Heart right ventricle (tissue), 16 donors: ENCODE data around the gene SAPCD2. TPM values are rescaled to one million over a fixed set of nuclear protein-coding genes. Genes with fewer than 3 reads are reported as not detected.
A peak's percentile ranks its signal among the peaks of the same experiment; 100 is the strongest.

Experiments
- ATAC-seq, 8 donors: fragments of 200-7000 bp; cut with Tn5 transposase; one replicate each; pipeline ENCODE4 v1.9.1; 2020; ENCODE audit warnings: mild to moderate bottlenecking in 8 of 8, moderate library complexity in 8 of 8, moderate number of reproducible peaks in 1 of 8
- DNase-seq, 2 donors: peaks; one replicate each; pipeline ENCODE4 v3.0.0-alpha.2; 2020
- H3K27ac ChIP-seq, 10 donors: fragments of 200-600 bp; sonication (generic) in 2 of 10; one replicate each; pipeline versions ENCODE4 v1.5.0 to v1.8.0; 2020 to 2022; ENCODE audit warnings: mild to moderate bottlenecking in 3 of 10
- H3K27me3 ChIP-seq, 7 donors: fragments of 200-600 bp; one replicate each; pipeline ENCODE4 v1.8.0; 2021 to 2022; ENCODE audit warnings: mild to moderate bottlenecking in 2 of 7
- H3K36me3 ChIP-seq, 9 donors: fragments of 200-600 bp; sonication (generic) in 1 of 9; one replicate each; pipeline versions ENCODE4 v1.5.0 to v1.8.0; 2020 to 2022; ENCODE audit warnings: mild to moderate bottlenecking in 2 of 9
- H3K4me1 ChIP-seq, 9 donors: fragments of 200-600 bp; sonication (generic) in 1 of 9; one replicate each; pipeline versions ENCODE4 v1.5.0 to v1.8.0; 2020 to 2022; ENCODE audit warnings: mild to moderate bottlenecking in 4 of 9
- H3K4me3 ChIP-seq, 10 donors: fragments of 200-600 bp; sonication (generic) in 2 of 10; one replicate each; pipeline versions ENCODE4 v1.5.0 to v1.8.0; 2020 to 2022; ENCODE audit warnings: mild to moderate bottlenecking in 7 of 10, moderate library complexity in 2 of 10
- H3K9me3 ChIP-seq, 11 donors: fragments of 200-600 bp in 10 of 11; sonication (generic) in 2 of 11; one replicate each; pipeline versions ENCODE4 v1.5.0 to v1.8.0; 2013 to 2022; ENCODE audit warnings: mild to moderate bottlenecking in 2 of 11, control low read depth in 1 of 11, moderate library complexity in 1 of 11
- WGBS, 2 donors: extraction: QIAGEN DNeasy Blood & Tissue Kit; methylation state at CpG; one replicate each; pipeline ENCODE4 v1.1.7; 2013; ENCODE audit warnings: inconsistent platforms in 1 of 2; 5-methylcytosine and 5-hydroxymethylcytosine counted together
- intact Hi-C, 10 donors: fragments of 100-400 bp; cut with DNase I; formaldehyde crosslinking; loops; one replicate each; pipeline versions ENCODE4 v1.11.1 to v1.14.2; 2022
- polyA plus RNA-seq, 2 donors: library from polyadenylated mRNA; stranded (reverse); fragments of 200-250 nt; gene quantifications; one replicate each; pipeline ENCODE4 v1.2.3, GENCODE V29; 2013
- total RNA-seq, 10 donors: library from RNA; stranded (reverse); fragmentation: NEBNext Ultra II Directional in 3 of 10; extraction: Animal tissue kit (Norgen Biotek cat#: 25700) in 3 of 10; gene quantifications; one replicate each; pipeline versions ENCODE4 v1.2.1 to v1.2.4, GENCODE V29; 2021 to 2023
- TF ChIP-seq, protein P1 (sequence below), 9 donors: fragments of 200-600 bp; sonication (generic) in 2 of 9; IDR thresholded peaks; one replicate each; pipeline versions ENCODE4 v1.5.0 to v1.8.0; 2021 to 2022; ENCODE audit warnings: antibody characterized with exemption in 9 of 9, mild to moderate bottlenecking in 5 of 9, moderate library complexity in 1 of 9
- donor health status: Arrhythmogenic right ventricular cardiomyopathy.
- donor health status: ischemic (EF 13 %, LVEDD 7.1; RV severe dilation, severe dysfunction).
- donor health status: healthy with polysubstance abuse.
- donor health status: DM: no; HTN: yes; CAD: no.
- donor health status: DM: no; HTN: no; CAD: no.
- donor health status: ischemic (EF 25% LVEDD 6.9; RV normal size, moderate dysfunction).
- donor health status: ischemic (EF 25% LVEDD 5.7; RV mildly dilated, moderate dysfunction).
- donor health status: healthy.
- donor health status: DM: yes; HTN: yes; CAD: no.
- donor health status: Ischemic cardiomyopathy.
- donor health status: ischemic (EF 35%, LVEDD 5.7; RV mildly dilated, moderate dysfunction).
- donor health status: nonischemic (EF 11% LVEDD 7.7; RV severe dilation, severe dysfunction).
- donor health status: DM: yes; HTN: yes; CAD: no.
- donor health status: PGD.
- donor health status: ischemic (EF 29% LVEDD 5.4; RV normal size, mild dysfunction).
- donor health status: nonischemic (EF 23%, LVEDD 6.1; RV moderate dilation, normal function).

SAPCD2 gene
- total and polyA plus RNA-seq, 12 donors: 0.06 to 1.1 (median 0.13) TPM; not detected in 1

DNA sequence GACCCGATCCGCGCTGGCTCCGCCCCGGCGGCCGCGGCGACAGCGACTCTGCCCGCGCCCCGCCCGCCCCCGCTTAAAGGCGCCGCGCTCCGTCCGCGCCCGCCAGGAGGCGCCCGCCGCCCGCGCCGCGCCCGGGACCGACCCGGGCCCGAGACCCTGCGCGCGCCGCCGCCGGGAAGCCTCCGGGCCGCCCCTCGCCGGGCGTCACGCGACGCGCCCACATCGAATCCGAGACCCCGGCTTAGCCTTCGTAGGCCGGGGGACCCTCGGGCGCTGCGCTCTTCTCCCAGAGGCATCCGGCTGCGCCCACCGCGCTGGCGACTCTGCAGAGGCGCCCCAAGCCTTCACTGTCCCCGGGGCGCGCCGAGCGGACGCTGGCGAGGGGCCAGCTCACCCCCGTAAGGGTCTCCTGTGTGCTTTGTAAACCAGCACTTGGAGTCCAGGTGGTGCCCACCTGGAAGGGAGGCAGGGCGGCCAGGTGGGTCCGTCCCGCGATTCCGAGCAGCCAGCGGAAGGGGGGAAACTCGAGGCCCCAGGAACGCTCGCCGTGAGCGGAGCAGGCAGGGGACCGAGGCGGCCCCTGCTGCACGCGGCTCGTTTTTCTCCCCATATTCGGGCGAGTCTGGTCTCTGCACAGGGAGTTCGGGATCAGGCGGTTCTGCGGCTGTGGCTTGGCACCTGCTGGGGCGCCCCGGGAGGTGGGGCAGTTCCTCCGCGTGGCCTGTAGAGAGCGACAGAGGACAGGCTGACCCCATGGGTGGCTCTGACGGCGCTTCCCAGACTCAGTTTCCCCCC is 41.9 kb downstream of the SAPCD2 start:
- peak; percentile 54 to 77 for DNase-seq
- no peaks in the 10 kb centered on the region for H3K9me3 ChIP-seq
- 1% methylated on average over 65 to 94 of the region's 98 CpGs for WGBS, 2 donors
- peak; percentile 16 to 59 (median 40) for ATAC-seq
- peak overlapping the region; percentile 44 to 88 (median 68) for H3K4me3 ChIP-seq
- H3K27ac ChIP-seq: peak overlapping the region in 9 of 10 donors; percentile 48 to 83 (median 55)
- TF ChIP-seq, protein P1, sequence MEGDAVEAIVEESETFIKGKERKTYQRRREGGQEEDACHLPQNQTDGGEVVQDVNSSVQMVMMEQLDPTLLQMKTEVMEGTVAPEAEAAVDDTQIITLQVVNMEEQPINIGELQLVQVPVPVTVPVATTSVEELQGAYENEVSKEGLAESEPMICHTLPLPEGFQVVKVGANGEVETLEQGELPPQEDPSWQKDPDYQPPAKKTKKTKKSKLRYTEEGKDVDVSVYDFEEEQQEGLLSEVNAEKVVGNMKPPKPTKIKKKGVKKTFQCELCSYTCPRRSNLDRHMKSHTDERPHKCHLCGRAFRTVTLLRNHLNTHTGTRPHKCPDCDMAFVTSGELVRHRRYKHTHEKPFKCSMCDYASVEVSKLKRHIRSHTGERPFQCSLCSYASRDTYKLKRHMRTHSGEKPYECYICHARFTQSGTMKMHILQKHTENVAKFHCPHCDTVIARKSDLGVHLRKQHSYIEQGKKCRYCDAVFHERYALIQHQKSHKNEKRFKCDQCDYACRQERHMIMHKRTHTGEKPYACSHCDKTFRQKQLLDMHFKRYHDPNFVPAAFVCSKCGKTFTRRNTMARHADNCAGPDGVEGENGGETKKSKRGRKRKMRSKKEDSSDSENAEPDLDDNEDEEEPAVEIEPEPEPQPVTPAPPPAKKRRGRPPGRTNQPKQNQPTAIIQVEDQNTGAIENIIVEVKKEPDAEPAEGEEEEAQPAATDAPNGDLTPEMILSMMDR (IDR thresholded peaks at IDR 0.05): peak in 2 of 9 donors; percentile 20 to 28
- no peaks in the 10 kb centered on the region for H3K27me3 ChIP-seq
- intact Hi-C loops: loop anchor here in 3 of 10 donors (2.0 to 10.0 kb wide), 4 partner anchors 78 to 236 kb away; partner anchors contain the start of genes AJM1 (in 1 of the 3), PHPT1 (in 1 of the 3) and TMEM141 (in 1 of the 3)
- H3K36me3 ChIP-seq: no peaks in the 10 kb centered on the region
- peaks cover 12 to 52% (median 30%) of the 10 kb centered on the region in 9 donors for H3K4me1 ChIP-seq

DNA sequence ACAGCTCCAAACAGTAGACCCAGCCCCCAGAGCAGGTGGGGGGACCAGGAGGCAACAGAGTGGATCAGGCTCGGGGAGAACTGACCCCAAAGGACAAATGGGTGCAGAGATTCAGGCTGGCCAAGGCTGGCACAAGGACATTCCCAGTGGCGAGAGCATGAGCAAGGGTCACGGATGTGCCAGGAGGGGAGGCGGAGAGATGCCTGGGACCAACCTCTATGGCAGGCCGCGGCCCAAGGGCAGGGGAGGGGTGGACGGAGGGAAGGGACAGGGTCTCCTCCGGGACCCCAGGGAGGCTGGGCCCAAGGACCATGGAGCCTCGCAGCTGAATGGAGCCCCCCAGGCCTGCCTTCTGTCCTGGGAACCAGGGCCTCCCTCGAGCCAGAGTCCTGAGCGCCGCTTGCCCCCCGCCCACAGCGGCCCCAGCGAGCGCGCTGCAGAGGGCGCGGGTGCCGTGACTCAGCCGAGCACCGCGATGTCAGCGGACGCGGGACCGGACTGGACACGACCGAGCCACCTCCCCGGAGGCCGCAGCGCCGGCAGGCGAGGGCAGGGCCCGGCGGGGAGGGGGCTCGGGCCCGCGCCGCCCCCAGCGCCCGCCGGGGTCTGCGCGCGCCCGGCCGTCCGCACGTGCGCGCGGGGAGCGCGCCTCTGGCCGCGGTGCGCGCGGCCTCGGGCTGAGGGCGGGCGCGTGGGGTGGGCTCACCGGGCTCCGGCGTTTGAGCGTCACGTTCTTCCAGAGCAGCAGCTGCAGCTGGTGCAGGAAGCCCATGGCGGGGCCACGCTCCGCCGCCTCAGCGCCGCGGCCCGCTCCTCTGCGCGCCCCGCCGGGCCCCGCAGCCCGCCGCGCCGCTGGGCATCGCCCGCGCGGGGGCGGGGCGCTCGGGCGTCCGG is 42.7 kb downstream of the SAPCD2 start, which contains the start of gene ABCA2:
TSS of gene ABCA2 (minus strand) at position 869 of the 894 bp plus-strand sequence. CDS start at position 772, 97 bp downstream.
- peak within 1 kb of the TSS in 9 of 10 donors; percentile 48 to 83 (median 55) for H3K27ac ChIP-seq
- 4% methylated on average over 82 to 95 of the region's 95 CpGs for WGBS, 2 donors
- intact Hi-C loops: loop anchor here in 3 of 10 donors (2.0 to 10.0 kb wide), 4 partner anchors 77 to 235 kb away; partner anchors contain the start of genes AJM1 (in 1 of the 3), PHPT1 (in 1 of the 3) and TMEM141 (in 1 of the 3)

DNA sequence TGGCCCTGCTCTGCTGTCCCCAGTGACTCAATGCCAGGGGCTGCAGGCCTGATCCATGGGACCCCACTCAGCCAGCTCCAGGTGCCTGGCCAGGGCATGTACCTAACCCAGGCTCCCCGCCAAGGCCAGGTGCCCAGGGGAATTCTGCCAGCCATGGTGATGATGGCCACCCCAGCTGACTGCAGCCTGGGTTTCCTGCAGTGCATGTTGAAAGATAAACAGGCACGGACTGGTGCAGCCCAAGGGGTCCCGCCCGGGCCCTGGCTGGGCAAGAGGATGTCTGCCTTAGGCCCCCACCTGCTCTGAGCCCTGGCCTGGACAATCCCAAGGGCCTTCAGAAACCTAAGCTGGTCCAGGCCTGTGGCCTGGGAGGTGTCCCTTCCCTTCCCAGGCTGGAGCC is 43.5 kb downstream of the SAPCD2 start:
- peak overlapping the region in 8 of 10 donors; percentile 55 to 70 (median 62) for H3K4me3 ChIP-seq
- H3K9me3 ChIP-seq: no peaks in the 10 kb centered on the region
- no peaks in the 10 kb centered on the region for H3K27me3 ChIP-seq
- peak overlapping the region in 1 of 10 donors; percentile 56 for H3K27ac ChIP-seq
- ATAC-seq (no peak), DNase-seq (no peak)
- peaks cover 12 to 41% (median 30%) of the 10 kb centered on the region in 9 donors for H3K4me1 ChIP-seq
- TF ChIP-seq, protein P1 (IDR thresholded peaks at IDR 0.05): no peak
- 82 to 83% methylated on average over 4 of the region's 4 CpGs for whole genome bisulfite sequencing, 2 donors
- peaks cover 0 to 4% (median 0%) of the 10 kb centered on the region in 9 donors for H3K36me3 ChIP-seq
- intact Hi-C loops: loop anchor here in 2 of 10 donors (5.0 to 10.0 kb wide), 2 partner anchors 182 to 235 kb away; partner anchors contain the start of genes AJM1 (in 1 of the 2), PHPT1 (in 1 of the 2) and TMEM141 (in 1 of the 2)

More for the DNA sequence above, 42.7 kb downstream of the SAPCD2 start, which contains the start of gene ABCA2:
- peak in 1 of 8 donors; percentile 6 for ATAC-seq
- H3K36me3 ChIP-seq: peaks cover 0 to under 1% (median 0%) of the 10 kb centered on the region in 9 donors
- DNase-seq: peak in 1 of 2 donors; percentile 51
- H3K4me3 ChIP-seq: peak within 1 kb of the TSS; percentile 44 to 88 (median 68)
- H3K4me1 ChIP-seq: peaks cover 12 to 49% (median 30%) of the 10 kb centered on the region in 9 donors
- no peaks in the 10 kb centered on the region for H3K27me3 ChIP-seq
- TF ChIP-seq, protein P1 (IDR thresholded peaks at IDR 0.05): no peak
- H3K9me3 ChIP-seq: no peaks in the 10 kb centered on the region
